Right lung (tissue), 5 donors: ENCODE data around the gene NPHP4. TPM values are rescaled to one million over a fixed set of nuclear protein-coding genes. Genes with fewer than 3 reads are reported as not detected.

Experiments
- DNase-seq, 2 donors: peaks; one replicate each; pipeline ENCODE4 v3.0.0-alpha.2; 2013
- polyA plus RNA-seq, 5 donors: library from polyadenylated mRNA; unstranded; fragments of 120-200 nt; gene quantifications; one replicate each; pipeline versions ENCODE4 v1.2.1 to v1.2.3, GENCODE V29; 2013; ENCODE audit warnings: inconsistent platforms in 1 of 5, low replicate concordance in 1 of 5; ENCODE audit not compliant: insufficient read length in 5 of 5, insufficient read depth in 1 of 5

NPHP4 gene
- polyA plus RNA-seq, 5 donors: 7.1 to 12.6 (median 9.9) TPM

GRCh38 chr1:5975133-5975880 lies 16.9 kb downstream of the NPHP4 start:
- no peak for DNase-seq

- no peak for DNase-seq
Observed at GRCh38 chr1:5974631-5975030, 17.6 kb downstream of the NPHP4 start.

- DNase-seq: no peak
Observed at GRCh38 chr1:5973771-5974170, 18.5 kb downstream of the NPHP4 start.

- no peak for DNase-seq
Observed at GRCh38 chr1:5972198-5972520, 20.1 kb downstream of the NPHP4 start.

- no peak for DNase-seq
Observed at GRCh38 chr1:5971471-5972197, 20.6 kb downstream of the NPHP4 start.

- DNase-seq: no peak
Observed at GRCh38 chr1:5970610-5971273, 21.5 kb downstream of the NPHP4 start.

GRCh38 chr1:5969168-5969567 lies 23.1 kb downstream of the NPHP4 start:
- no peak for DNase-seq

GRCh38 chr1:5968161-5968736 lies 24.0 kb downstream of the NPHP4 start:
- no peak for DNase-seq

GRCh38 chr1:5967351-5968160 lies 24.7 kb downstream of the NPHP4 start:
- DNase-seq: no peak

GRCh38 chr1:5966543-5967205 lies 25.6 kb downstream of the NPHP4 start:
- no peak for DNase-seq

GRCh38 chr1:5965586-5966131 lies 26.6 kb downstream of the NPHP4 start:
- DNase-seq: no peak

- DNase-seq: no peak
Observed at GRCh38 chr1:5962265-5963105, 29.7 kb downstream of the NPHP4 start.

- DNase-seq: no peak
Observed at GRCh38 chr1:5961601-5962000, 30.6 kb downstream of the NPHP4 start.

- no peak for DNase-seq
Observed at GRCh38 chr1:5960336-5960735, 31.9 kb downstream of the NPHP4 start.

- DNase-seq: no peak
Observed at GRCh38 chr1:5959667-5960230, 32.5 kb downstream of the NPHP4 start.

GRCh38 chr1:5959087-5959486 lies 33.1 kb downstream of the NPHP4 start:
- no peak for DNase-seq

GRCh38 chr1:5956022-5956830 lies 36.0 kb downstream of the NPHP4 start:
- DNase-seq: no peak

- DNase-seq: no peak
Observed at GRCh38 chr1:5955479-5955977, 36.7 kb downstream of the NPHP4 start.
